Smooth muscle cell (in vitro differentiated cells): ENCODE measurements around the gene PLXNA1. TPM values are rescaled to one million over a fixed set of nuclear protein-coding genes. Genes with fewer than 3 reads are reported as not detected.

Experiments used
- DNase-seq: peaks from one replicate; lab custom pipeline; 2025; ENCODE audit not compliant: unreplicated experiment; lab: John Stamatoyannopoulos, UW
- H2AFZ ChIP-seq: fragments of 200-600 bp; sonication (generic); 2 replicates; pipeline ENCODE4 v1.6.0; 2016; ENCODE audit warnings: antibody characterized with exemption, low read depth, mild to moderate bottlenecking
- H3F3A ChIP-seq: fragments of 200-600 bp; sonication (generic); 2 replicates; pipeline ENCODE4 v1.6.0; 2017; ENCODE audit warnings: antibody characterized with exemption, low read depth
- H3K27ac ChIP-seq: fragments of 200-600 bp; sonication (generic); 2 replicates; pipeline ENCODE4 v1.5.1; 2016; ENCODE audit warnings: low read depth, mild to moderate bottlenecking
- H3K27me3 ChIP-seq: fragments of 200-600 bp; sonication (generic); 2 replicates; pipeline ENCODE4 v1.6.1; 2016; ENCODE audit warnings: low read depth, mild to moderate bottlenecking
- H3K36me3 ChIP-seq: fragments of 200-600 bp; sonication (generic); 2 replicates; pipeline ENCODE4 v1.5.1; 2016; ENCODE audit warnings: low read depth
- H3K4me1 ChIP-seq: fragments of 200-600 bp; sonication (generic); 2 replicates; pipeline ENCODE4 v1.5.1; 2016; ENCODE audit warnings: low read depth
- H3K4me2 ChIP-seq: fragments of 200-600 bp; sonication (generic); 2 replicates; pipeline ENCODE4 v1.6.0; 2016; ENCODE audit warnings: mild to moderate bottlenecking
- H3K4me3 ChIP-seq: fragments of 200-600 bp; sonication (generic); 2 replicates; pipeline ENCODE4 v1.5.1; 2016; ENCODE audit warnings: mild to moderate bottlenecking
- H3K79me2 ChIP-seq: fragments of 200-600 bp; sonication (generic); 2 replicates; pipeline ENCODE4 v1.6.0; 2016; ENCODE audit warnings: low read depth, mild to moderate bottlenecking
- H3K9ac ChIP-seq: fragments of 200-600 bp; sonication (generic); 2 replicates; pipeline ENCODE4 v1.6.0; 2016; ENCODE audit warnings: low read depth
- H3K9me3 ChIP-seq: fragments of 200-600 bp; sonication (generic); replicated peaks from 2 replicates; pipeline ENCODE4 v1.5.1; 2016; ENCODE audit warnings: low read depth
- H4K20me1 ChIP-seq: fragments of 200-600 bp; sonication (generic); 2 replicates; pipeline ENCODE4 v1.6.0; 2016; ENCODE audit warnings: low read depth
- CTCF ChIP-seq: fragments of 200-600 bp; sonication (generic); IDR thresholded peaks from 2 replicates; pipeline ENCODE4 v1.5.1; 2017; ENCODE audit warnings: borderline replicate concordance, mild to moderate bottlenecking, antibody characterized with exemption; ENCODE audit not compliant: insufficient read depth, poor library complexity, severe bottlenecking
- WGBS: methylation state at CpG from one replicate; pipeline ENCODE4 v1.1.7; 2016; ENCODE audit warnings: low lambda C conversion rate; 5-methylcytosine and 5-hydroxymethylcytosine counted together
- polyA plus RNA-seq: library from polyadenylated mRNA; unstranded; fragments of >200 nt; fragmentation: Nextera tagmentation; extraction: Ambion mirVana; gene quantifications from 2 replicates; pipeline ENCODE4 v1.2.1, GENCODE V29; 2016
- total RNA-seq: library from RNA; depleted of rRNA; stranded (reverse); fragments of >200 nt; gene quantifications from 2 replicates; pipeline ENCODE4 v1.2.3, GENCODE V29; 2014

Gene PLXNA1
- total and polyA plus RNA-seq, 2 experiments from 2014 or later = 37.9 to 50.8 TPM

- WGBS = 60% methylated on average over 20 of the region's 21 CpGs
- H3K36me3 ChIP-seq = no peaks in the 10 kb centered on the region
- H4K20me1 ChIP-seq = peaks cover 59% of the 10 kb centered on the region
- TF ChIP-seq CTCF = no peak
- H3K27me3 ChIP-seq = no peaks in the 10 kb centered on the region
- peak overlapping the region; percentile 68 for H3K9ac ChIP-seq
- no peak for DNase-seq
- H3F3A ChIP-seq = no peaks in the 10 kb centered on the region
- H2AFZ ChIP-seq = no peak overlapping the region
- peaks cover 17% of the 10 kb centered on the region for H3K4me1 ChIP-seq
- peaks cover 58% of the 10 kb centered on the region for H3K79me2 ChIP-seq
- H3K4me3 ChIP-seq = peak overlapping the region; percentile 88
- no peak overlapping the region for H3K27ac ChIP-seq
- H3K4me2 ChIP-seq = peak overlapping the region; percentile 96
- no peaks in the 10 kb centered on the region for H3K9me3 ChIP-seq
These were observed 1.6 kb downstream of the PLXNA1 start for GRCh38 chr3:126984391-126985131.

- H2AFZ ChIP-seq = no peak overlapping the region
- no peak for TF ChIP-seq CTCF
- no peak overlapping the region for H3K9ac ChIP-seq
- H3K27me3 ChIP-seq = no peaks in the 10 kb centered on the region
- H3K4me1 ChIP-seq = peaks cover 17% of the 10 kb centered on the region
- H3K4me2 ChIP-seq = peak overlapping the region; percentile 96
- H3K9me3 ChIP-seq = no peaks in the 10 kb centered on the region
- H3F3A ChIP-seq = no peaks in the 10 kb centered on the region
- no peak for DNase-seq
- H4K20me1 ChIP-seq = peaks cover 67% of the 10 kb centered on the region
- H3K36me3 ChIP-seq = no peaks in the 10 kb centered on the region
- H3K27ac ChIP-seq = no peak overlapping the region
- H3K4me3 ChIP-seq = peak overlapping the region; percentile 2
- WGBS = 76% methylated on average over 17 of the region's 17 CpGs
- peaks cover 66% of the 10 kb centered on the region for H3K79me2 ChIP-seq
These were observed 2.4 kb downstream of the PLXNA1 start for GRCh38 chr3:126985132-126985985.

- no peaks in the 10 kb centered on the region for H3K9me3 ChIP-seq
- H3F3A ChIP-seq = no peaks in the 10 kb centered on the region
- DNase-seq = no peak
- peaks cover 73% of the 10 kb centered on the region for H4K20me1 ChIP-seq
- H2AFZ ChIP-seq = no peak overlapping the region
- H3K4me1 ChIP-seq = peaks cover 17% of the 10 kb centered on the region
- no peaks in the 10 kb centered on the region for H3K27me3 ChIP-seq
- no peak overlapping the region for H3K9ac ChIP-seq
- 32% methylated on average over 9 of the region's 9 CpGs for WGBS
- H3K4me2 ChIP-seq = peak overlapping the region; percentile 96
- H3K36me3 ChIP-seq = no peaks in the 10 kb centered on the region
- peaks cover 70% of the 10 kb centered on the region for H3K79me2 ChIP-seq
- no peak overlapping the region for H3K27ac ChIP-seq
- no peak for TF ChIP-seq CTCF
- H3K4me3 ChIP-seq = no peak overlapping the region
These were observed 3.1 kb downstream of the PLXNA1 start for GRCh38 chr3:126986001-126986400.
